ENCODE measurements around the gene SLC12A3.
"Not testable (repeated sequence)": the region's sequence is repeated elsewhere in the genome, so short reads cannot be mapped to it uniquely, and the experiment has no call there.

SLC12A3 gene

GRCh38 chr16:56861756-56862155 lies 3.3 kb upstream of the SLC12A3 start:
- TF ChIP-seq CTCF (IDR thresholded peaks at IDR 0.05; ENCODE audit: low read depth, low read length): no peak
- DNase-seq (ENCODE audit: extremely low read depth, low read depth): no peak

GRCh38 chr16:56862776-56863175 lies 2.2 kb upstream of the SLC12A3 start:
- no peak for DNase-seq (ENCODE audit: extremely low read depth, low read depth)
- no peak for TF ChIP-seq CTCF (IDR thresholded peaks at IDR 0.05; ENCODE audit: low read depth, low read length)

GRCh38 chr16:56865394-56866062 lies 521 bp downstream of the SLC12A3 start:
- TF ChIP-seq CTCF (IDR thresholded peaks at IDR 0.05; ENCODE audit: low read depth, low read length): no peak
- DNase-seq (ENCODE audit: extremely low read depth, low read depth): no peak

GRCh38 chr16:56866955-56867830 lies 2.2 kb downstream of the SLC12A3 start:
- peak; percentile 69 for TF ChIP-seq CTCF (IDR thresholded peaks at IDR 0.05; ENCODE audit: low read depth, low read length)
- peak; percentile 51 for DNase-seq (ENCODE audit: extremely low read depth, low read depth)

- TF ChIP-seq CTCF (IDR thresholded peaks at IDR 0.05; ENCODE audit: low read depth, low read length): no peak
These were observed 3.2 kb downstream of the SLC12A3 start for GRCh38 chr16:56868175-56868574.

GRCh38 chr16:56868766-56869165 lies 3.8 kb downstream of the SLC12A3 start:
- not testable (repeated sequence) for DNase-seq (ENCODE audit: extremely low read depth, low read depth)

More at GRCh38 chr16:56868175-56868574, 3.2 kb downstream of the SLC12A3 start:
- no peak for DNase-seq (ENCODE audit: extremely low read depth, low read depth)

- no peak for DNase-seq (ENCODE audit: extremely low read depth, low read depth)
- no peak for TF ChIP-seq CTCF (IDR thresholded peaks at IDR 0.05; ENCODE audit: low read depth, low read length)
These were observed 4.7 kb downstream of the SLC12A3 start for GRCh38 chr16:56869513-56870275.
